HCT116 (cell line): ENCODE data around the gene CWC15. TPM values are rescaled to one million over a fixed set of nuclear protein-coding genes. Genes with fewer than 3 reads are reported as not detected.
A peak's percentile ranks its signal among the peaks of the same experiment; 100 is the strongest.

Experiments
- ATAC-seq: fragments of 200-7000 bp; cut with Tn5 transposase; 2 replicates; pipeline ENCODE4 v1.9.1; 2020; ENCODE audit warnings: mild to moderate bottlenecking, moderate library complexity
- BruUV-seq: library from RNA; stranded (reverse); fragments of 400-500 nt; replicated peaks from 2 replicates; lab custom pipeline; 2021; lab: Mats Ljungman, UMichigan
- CTCF ChIA-PET: fragments of 300-600 bp; sonication (Branson Sonifier 250); formaldehyde crosslinking; loops from one replicate; lab custom pipeline; 2021; ENCODE audit warnings: antibody characterized with exemption; lab: Charles Lee
- POLR2A ChIA-PET: fragments of 300-600, 350-600 bp; sonication (Branson Sonifier 250); formaldehyde crosslinking; loops from one replicate; lab custom pipeline; 2021; ENCODE audit warnings: antibody characterized with exemption; lab: Charles Lee
- RAD21 ChIA-PET, 2 experiments: fragments of 300-600 bp; sonication (Branson Sonifier 250); formaldehyde crosslinking; loops; one replicate each; lab custom pipeline; 2023; ENCODE audit warnings: low total read pairs in 2 of 2; ENCODE audit not compliant: uncharacterized antibody in 2 of 2, unreplicated experiment in 2 of 2, low non-redundant PET in 1 of 2; lab: Charles Lee
- DNase-seq: peaks from one replicate; pipeline ENCODE4 v3.0.0-alpha.2; 2010; ENCODE audit warnings: low read depth, low spot score
- H2AFZ ChIP-seq: fragments of 200-600 bp; shearing (Covaris generic), sonication (generic); 2 replicates; pipeline ENCODE4 v1.6.1; 2017; ENCODE audit warnings: low read depth, mixed run types, mixed read lengths, antibody characterized with exemption, low read length; ENCODE audit not compliant: poor library complexity, severe bottlenecking
- H3K27ac ChIP-seq: 2 replicates; pipeline ENCODE4 v1.5.1; 2012; ENCODE audit warnings: low read depth, low read length
- H3K27me3 ChIP-seq: fragments of 200-600 bp; sonication (generic); 2 replicates; pipeline ENCODE4 v1.6.1; 2016; ENCODE audit warnings: mixed run types, low read length, mixed read lengths; ENCODE audit not compliant: insufficient read depth
- H3K36me3 ChIP-seq, 2 experiments: fragments of 200-500 bp in 1 of 2; fragments of 200-600 bp in 1 of 2; sonication (Bioruptor generic) in 1 of 2; sonication (generic) in 1 of 2; 2 replicates each; pipeline versions ENCODE4 v1.5.1 to v1.6.1; 2014 to 2016; ENCODE audit warnings: low read length in 2 of 2, inconsistent platforms in 1 of 2, mixed read lengths in 1 of 2, mixed run types in 1 of 2; ENCODE audit not compliant: insufficient read depth in 2 of 2, control insufficient read depth in 1 of 2
- H3K4me1 ChIP-seq, 2 experiments: fragments of 200-600 bp in 1 of 2; sonication (generic) in 1 of 2; 2 replicates each; pipeline versions ENCODE4 v1.5.1 to v1.6.1; 2012 to 2017; ENCODE audit warnings: low read length in 2 of 2, inconsistent platforms in 1 of 2, mild to moderate bottlenecking in 1 of 2, mixed read lengths in 1 of 2, mixed run types in 1 of 2, moderate library complexity in 1 of 2; ENCODE audit not compliant: insufficient read depth in 2 of 2, control insufficient read depth in 1 of 2
- H3K4me2 ChIP-seq: fragments of 200-600 bp; sonication (generic); 2 replicates; pipeline ENCODE4 v1.6.1; 2017; ENCODE audit warnings: mixed run types, low read length, mixed read lengths
- H3K4me3 ChIP-seq, 2 experiments: fragments of 200-600 bp in 1 of 2; sonication (generic) in 1 of 2; replicated peaks in 1 of 2; 2 replicates each; pipeline ENCODE4 v1.5.1; 2011 to 2016; ENCODE audit warnings: low read length in 2 of 2, control low read depth in 1 of 2, low read depth in 1 of 2, mild to moderate bottlenecking in 1 of 2, mixed read lengths in 1 of 2, mixed run types in 1 of 2
- H3K79me2 ChIP-seq: fragments of 200-600 bp; sonication (generic); 2 replicates; pipeline ENCODE4 v1.6.1; 2017; ENCODE audit warnings: mild to moderate bottlenecking, mixed run types, low read length, moderate library complexity, mixed read lengths; ENCODE audit not compliant: insufficient read depth
- H3K9ac ChIP-seq: fragments of 200-600 bp; sonication (generic); 2 replicates; pipeline ENCODE4 v1.6.1; 2016; ENCODE audit warnings: low read length, mixed read lengths
- H3K9me2 ChIP-seq: fragments of 200-600 bp; sonication (generic), shearing (Covaris generic); 2 replicates; pipeline ENCODE4 v1.6.1; 2017; ENCODE audit warnings: mixed run types, mild to moderate bottlenecking, moderate library complexity; ENCODE audit not compliant: insufficient read depth
- H3K9me3 ChIP-seq, 2 experiments: fragments of 200-500 bp in 1 of 2; fragments of 200-600 bp in 1 of 2; sonication (Bioruptor generic) in 1 of 2; sonication (generic) in 1 of 2; 2 replicates each; pipeline ENCODE4 v1.6.1; 2014 to 2017; ENCODE audit warnings: low read length in 2 of 2, mixed read lengths in 2 of 2, inconsistent platforms in 1 of 2, low read depth in 1 of 2, mild to moderate bottlenecking in 1 of 2, mixed run types in 1 of 2, moderate library complexity in 1 of 2; ENCODE audit not compliant: control insufficient read depth in 1 of 2, insufficient read depth in 1 of 2
- H4K20me1 ChIP-seq: fragments of 200-600 bp; sonication (generic), shearing (Covaris generic); 2 replicates; pipeline ENCODE4 v1.6.1; 2017; ENCODE audit warnings: mixed run types, mild to moderate bottlenecking, moderate library complexity; ENCODE audit not compliant: insufficient read depth
- ATF3 ChIP-seq: IDR thresholded peaks from 2 replicates; pipeline ENCODE4 v1.6.1; 2012
- CTCF ChIP-seq, 3 experiments: fragments of 200-600 bp in 1 of 3; sonication (generic) in 1 of 3; IDR thresholded peaks in 2 of 3; conservative IDR thresholded peaks in 1 of 3; 2 replicates each; pipeline ENCODE4 v1.5.1; 2012 to 2017; ENCODE audit warnings: low read depth in 2 of 3, low read length in 2 of 3, antibody characterized with exemption in 1 of 3, borderline replicate concordance in 1 of 3, control low read depth in 1 of 3, mild to moderate bottlenecking in 1 of 3, mixed read lengths in 1 of 3, mixed run types in 1 of 3, moderate library complexity in 1 of 3; ENCODE audit not compliant: insufficient read depth in 1 of 3
- EGR1 ChIP-seq: IDR thresholded peaks from 2 replicates; pipeline ENCODE4 v1.6.1; 2012; ENCODE audit warnings: low read depth
- EZH2phosphoT487 ChIP-seq: fragments of 200-600 bp; IDR thresholded peaks from 2 replicates; pipeline ENCODE4 v1.6.1; 2018; ENCODE audit warnings: antibody characterized with exemption, borderline replicate concordance
- FOSL1 ChIP-seq: IDR thresholded peaks from 2 replicates; pipeline ENCODE4 v1.6.1; 2012; ENCODE audit warnings: low read depth
- POLR2A ChIP-seq: IDR thresholded peaks from 2 replicates; pipeline ENCODE4 v1.7.0; 2011; ENCODE audit warnings: borderline replicate concordance; ENCODE audit not compliant: insufficient read depth, insufficient read length; ENCODE audit errors: extremely low read depth
- POLR2AphosphoS5 ChIP-seq: IDR thresholded peaks from 2 replicates; pipeline ENCODE4 v1.6.1; 2011; ENCODE audit warnings: mild to moderate bottlenecking, low read depth, low read length, moderate library complexity
- RAD21 ChIP-seq: IDR thresholded peaks from 2 replicates; pipeline ENCODE4 v1.6.1; 2012; ENCODE audit warnings: low read depth, mild to moderate bottlenecking
- ZFX ChIP-seq: fragments of 450-650 bp; IDR thresholded peaks from 2 replicates; pipeline ENCODE4 v1.6.1; 2017
- intact Hi-C: fragments of 100-400 bp; cut with micrococcal nuclease; formaldehyde crosslinking; loops from 2 replicates; pipeline ENCODE4 v1.10.0; 2022
- total RNA-seq: library from RNA; stranded (reverse); gene quantifications from one replicate; pipeline ENCODE4 v1.2.1, GENCODE V29; 2021; ENCODE audit not compliant: unreplicated experiment

CWC15 gene
- total RNA-seq, 1 experiment from 2014 or later = 47.6 TPM

GRCh38 chr11:94998285-94998684, 24.9 kb upstream of the CWC15 start:
- Histone ChIP-seq H3K4me2 (no peak overlapping the region), H3K9me2 (0 out of 2 replicates have a peak, but pooled peaks cover 4% of the 10 kb centered on the region), H3K36me3 (no peaks in the 10 kb centered on the region), H3K4me3 (no peak overlapping the region), H4K20me1 (no peaks in the 10 kb centered on the region), H2AFZ (no peak overlapping the region), H3K79me2 (no peaks in the 10 kb centered on the region), H3K4me1 (no peaks in the 10 kb centered on the region), H3K9ac (no peak overlapping the region), H3K27me3 (no peaks in the 10 kb centered on the region; the same call in 1 of the 2 replicates), H3K27ac (no peak overlapping the region), H3K9me3 (no peaks in the 10 kb centered on the region)
- BruUV-seq = no TSS peak
- no peak for TF ChIP-seq RAD21
- TF ChIP-seq CTCF (IDR thresholded peaks at IDR 0.05 in 2 of 3, conservative IDR thresholded peaks at IDR 0.05 in 1 of 3; ENCODE audit: borderline replicate concordance in 1 of 3, insufficient read depth in 1 of 3, low read depth in 2 of 3, low read length in 2 of 3) = no peak
- TF ChIP-seq ATF3 = no peak
- TF ChIP-seq POLR2AphosphoS5 = no peak
- no peak for TF ChIP-seq EZH2phosphoT487
- no peak for TF ChIP-seq FOSL1
- CTCF ChIA-PET = no interaction called here
- ATAC-seq (no peak), DNase-seq (no peak)
- intact Hi-C loops = no loop called here
- RAD21 ChIA-PET = no interaction called here
- POLR2A ChIA-PET = no interaction called here

- Histone ChIP-seq H3K4me3 (no peak overlapping the region), H3K27ac (no peak overlapping the region), H3K9me3 (no peaks in the 10 kb centered on the region), H3K27me3 (no peaks in the 10 kb centered on the region; the same call in 1 of the 2 replicates), H3K4me2 (no peak overlapping the region), H3K9me2 (no peaks in the 10 kb centered on the region), H2AFZ (no peak overlapping the region), H3K36me3 (no peaks in the 10 kb centered on the region), H3K4me1 (no peaks in the 10 kb centered on the region), H3K9ac (no peak overlapping the region), H4K20me1 (no peaks in the 10 kb centered on the region), H3K79me2 (no peaks in the 10 kb centered on the region)
- DNase-seq (no peak), ATAC-seq (peak; percentile 55)
- intact Hi-C loops = no loop called here
- RAD21 ChIA-PET = no interaction called here
- POLR2A ChIA-PET = no interaction called here
- CTCF ChIA-PET = no interaction called here
- no TSS peak for BruUV-seq
- TF ChIP-seq CTCF (IDR thresholded peaks at IDR 0.05 in 2 of 3, conservative IDR thresholded peaks at IDR 0.05 in 1 of 3; ENCODE audit: borderline replicate concordance in 1 of 3, insufficient read depth in 1 of 3, low read depth in 2 of 3, low read length in 2 of 3) (peak in 2 of 3 experiments; percentile 47 to 51; a peak in 4 of 6 replicates), EGR1 (0 out of 2 replicates have a peak, but pooled peaks have one; percentile 22), POLR2A (no peak), ZFX (no peak)
These were observed 24.1 kb upstream of the CWC15 start for GRCh38 chr11:94997437-94997836.
